MM.1S (cell line): ENCODE data around the gene FBXW9.

Experiments used
- DNase-seq: peaks from one replicate; pipeline ENCODE4 v3.0.0-alpha.2; 2015
- H2AFZ ChIP-seq: fragments of 300-600 bp; sonication (generic); 2 replicates; pipeline ENCODE4 v1.6.0; 2016; ENCODE audit warnings: antibody characterized with exemption, low read length
- H3F3A ChIP-seq: fragments of 300-600 bp; sonication (generic); 2 replicates; pipeline ENCODE4 v1.6.1; 2016; ENCODE audit warnings: mild to moderate bottlenecking, antibody characterized with exemption, low read length, moderate library complexity, mixed read lengths; ENCODE audit not compliant: insufficient read depth
- H3K27ac ChIP-seq: fragments of 300-600 bp; sonication (generic); 2 replicates; pipeline ENCODE4 v1.5.1; 2016; ENCODE audit warnings: mild to moderate bottlenecking, low read length
- H3K27me3 ChIP-seq: fragments of 300-600 bp; sonication (generic); replicated peaks from 2 replicates; pipeline ENCODE4 v1.6.0; 2016; ENCODE audit warnings: low read length; ENCODE audit not compliant: insufficient read depth
- H3K36me3 ChIP-seq: fragments of 300-600 bp; sonication (generic); replicated peaks from 2 replicates; pipeline ENCODE4 v1.6.1; 2016; ENCODE audit warnings: mild to moderate bottlenecking, low read length, mixed read lengths; ENCODE audit not compliant: insufficient read depth
- H3K4me1 ChIP-seq: fragments of 300-600 bp; sonication (generic); 2 replicates; pipeline ENCODE4 v1.6.1; 2016; ENCODE audit warnings: low read length, mixed read lengths
- H3K4me2 ChIP-seq: fragments of 300-600 bp; sonication (generic); 2 replicates; pipeline ENCODE4 v1.6.0; 2016; ENCODE audit warnings: low read depth, low read length
- H3K4me3 ChIP-seq: fragments of 300-600 bp; sonication (generic); 2 replicates; pipeline ENCODE4 v1.5.1; 2016; ENCODE audit warnings: low read length, mixed read lengths
- H3K79me2 ChIP-seq: fragments of 300-600 bp; sonication (generic); 2 replicates; pipeline ENCODE4 v1.6.1; 2016; ENCODE audit warnings: mixed run types, low read length, mixed read lengths
- H3K9ac ChIP-seq: fragments of 300-600 bp; sonication (generic); 2 replicates; pipeline ENCODE4 v1.6.1; 2016; ENCODE audit warnings: low read length, mixed read lengths
- H3K9me2 ChIP-seq: fragments of 300-600 bp; sonication (generic); replicated peaks from 2 replicates; pipeline ENCODE4 v1.6.1; 2016; ENCODE audit warnings: mild to moderate bottlenecking, low read length, mixed read lengths; ENCODE audit not compliant: insufficient read depth
- H3K9me3 ChIP-seq: fragments of 300-600 bp; sonication (generic); replicated peaks from 2 replicates; pipeline ENCODE4 v1.6.1; 2016; ENCODE audit warnings: mild to moderate bottlenecking, low read length, mixed read lengths; ENCODE audit not compliant: insufficient read depth
- H4K20me1 ChIP-seq: fragments of 300-600 bp; sonication (generic); 2 replicates; pipeline ENCODE4 v1.6.1; 2016; ENCODE audit warnings: mild to moderate bottlenecking, low read length, moderate library complexity, mixed read lengths; ENCODE audit not compliant: insufficient read depth
- CTCF ChIP-seq: fragments of 300-600 bp; sonication (generic); IDR thresholded peaks from 2 replicates; pipeline ENCODE4 v1.5.1; 2016; ENCODE audit warnings: antibody characterized with exemption, low read length, mixed read lengths
- EZH2 ChIP-seq: fragments of 300-600 bp; sonication (generic); optimal IDR thresholded peaks from 2 replicates; pipeline ENCODE3; 2017; ENCODE audit warnings: low read depth, mild to moderate bottlenecking, antibody characterized with exemption, low read length, mixed read lengths
- EZH2phosphoT487 ChIP-seq: fragments of 300-600 bp; sonication (generic); IDR thresholded peaks from 2 replicates; pipeline ENCODE4 v1.6.1; 2018; ENCODE audit warnings: antibody characterized with exemption, low read length

Gene FBXW9

GRCh38 chr19:12723641-12724426 lies 27.4 kb upstream of the FBXW9 start, which contains the start of gene TNPO2:
TNPO2 (minus strand) TSS chr19:12723932; CDS start chr19:12720977, 2,955 bp downstream.
- H3K79me2 ChIP-seq: peaks cover 45% of the 10 kb centered on the region
- TF ChIP-seq EZH2 (no peak), CTCF (no peak), EZH2phosphoT487 (no peak)
- peaks cover 3% of the 10 kb centered on the region; the same call in 1 of the 2 replicates for H3K4me1 ChIP-seq
- no peaks in the 10 kb centered on the region for H4K20me1 ChIP-seq
- H3K9ac ChIP-seq: peak within 1 kb of the TSS; percentile 84
- peaks cover 2% of the 10 kb centered on the region for H3K36me3 ChIP-seq
- H3K4me2 ChIP-seq: peak within 1 kb of the TSS; percentile 91
- H3K9me2 ChIP-seq: no peaks in the 10 kb centered on the region
- peak within 1 kb of the TSS; percentile 84 for H3K4me3 ChIP-seq
- peak; percentile 78 for DNase-seq
- H3F3A ChIP-seq: peaks cover 17% of the 10 kb centered on the region
- H2AFZ ChIP-seq: peak within 1 kb of the TSS; percentile 71
- H3K27me3 ChIP-seq: no peaks in the 10 kb centered on the region
- peak within 1 kb of the TSS; percentile 61 for H3K27ac ChIP-seq
- no peaks in the 10 kb centered on the region for H3K9me3 ChIP-seq

GRCh38 chr19:12723381-12723640 lies 26.9 kb upstream of the FBXW9 start:
- Histone ChIP-seq H3K4me2 (peak overlapping the region; percentile 91), H4K20me1 (no peaks in the 10 kb centered on the region), H3K9me3 (no peaks in the 10 kb centered on the region), H3K9me2 (no peaks in the 10 kb centered on the region), H2AFZ (peak overlapping the region; percentile 71), H3K27me3 (no peaks in the 10 kb centered on the region), H3K9ac (peak overlapping the region; percentile 84), H3K4me1 (peaks cover 3% of the 10 kb centered on the region; the same call in 1 of the 2 replicates), H3K27ac (peak overlapping the region; percentile 61), H3K4me3 (peak overlapping the region; percentile 84), H3K79me2 (peaks cover 50% of the 10 kb centered on the region), H3F3A (peaks cover 17% of the 10 kb centered on the region), H3K36me3 (peaks cover 5% of the 10 kb centered on the region; the same call in 1 of the 2 replicates)
- TF ChIP-seq EZH2 (no peak), CTCF (no peak), EZH2phosphoT487 (no peak)
- peak; percentile 21 for DNase-seq

GRCh38 chr19:12722566-12723380 lies 26.3 kb upstream of the FBXW9 start:
- H2AFZ ChIP-seq: peak overlapping the region; percentile 71

More at GRCh38 chr19:12722566-12723380, 26.3 kb upstream of the FBXW9 start:
- DNase-seq: peak; percentile 99
- H3K36me3 ChIP-seq: peaks cover 5% of the 10 kb centered on the region; the same call in 1 of the 2 replicates
- H3K4me3 ChIP-seq: peak overlapping the region; percentile 84
- no peaks in the 10 kb centered on the region for H3K27me3 ChIP-seq
- peak overlapping the region; percentile 85 for H3K9ac ChIP-seq
- peaks cover 3% of the 10 kb centered on the region; the same call in 1 of the 2 replicates for H3K4me1 ChIP-seq
- TF ChIP-seq EZH2 (no peak), EZH2phosphoT487 (no peak), CTCF (no peak)
- H3K4me2 ChIP-seq: peak overlapping the region; percentile 91
- no peaks in the 10 kb centered on the region for H3K9me3 ChIP-seq
- H3K79me2 ChIP-seq: peaks cover 54% of the 10 kb centered on the region
- H3F3A ChIP-seq: peaks cover 17% of the 10 kb centered on the region
- peak overlapping the region; percentile 61 for H3K27ac ChIP-seq
- no peaks in the 10 kb centered on the region for H4K20me1 ChIP-seq
- no peaks in the 10 kb centered on the region for H3K9me2 ChIP-seq
